HepG2 (cell line): ENCODE results near the gene WNT4. TPM values are rescaled to one million over a fixed set of nuclear protein-coding genes. Genes with fewer than 3 reads are reported as not detected.

Experiments used
- ATAC-seq: fragments of 200-7000 bp; cut with Tn5 transposase; 3 replicates; pipeline ENCODE4 v1.9.1; 2020; ENCODE audit warnings: mild to moderate bottlenecking, moderate library complexity
- BruUV-seq: library from RNA; stranded (reverse); fragments of 400-500 nt; replicated peaks from 2 replicates; lab custom pipeline; 2021; lab: Mats Ljungman, UMichigan
- CTCF ChIA-PET: fragments of 300-600 bp; formaldehyde crosslinking; extraction: SDS; loops from one replicate; lab custom pipeline; 2021; ENCODE audit warnings: low total read pairs, inconsistent platforms, low intra/inter-chr PET ratio; lab: Yijun Ruan, JAX
- POLR2A ChIA-PET: fragments of 350-600 bp; sonication (Branson Sonifier 250); formaldehyde crosslinking; loops from one replicate; lab custom pipeline; 2020; ENCODE audit warnings: antibody characterized with exemption, inconsistent platforms; lab: Yijun Ruan, JAX
- DNase-seq: peaks from one replicate; pipeline ENCODE4 v3.0.0-alpha.2; 2015; ENCODE audit warnings: low spot score
- FAIRE-seq: peaks from 3 replicates; lab custom pipeline; 2011; peaks lifted over from hg19 to GRCh38; lab: Jason Lieb, UNC
- H2AFZ ChIP-seq: one replicate; pipeline ENCODE4 v1.6.1; 2011; ENCODE audit warnings: low read length, inconsistent platforms
- H3K27ac ChIP-seq: fragments of 300-600 bp; 3 replicates; pipeline ENCODE4 v1.8.0; 2011; ENCODE audit warnings: mixed run types, mild to moderate bottlenecking, mixed read lengths, low read length, inconsistent platforms; ENCODE audit not compliant: insufficient read depth; ENCODE audit errors: extremely low read length
- H3K27me3 ChIP-seq, 2 experiments: fragments of 200-600 bp in 1 of 2; 2 replicates in 1 of 2; 3 replicates in 1 of 2; pipeline versions ENCODE4 v1.6.0 to v1.8.0; 2011; ENCODE audit warnings: low read length in 2 of 2, mild to moderate bottlenecking in 2 of 2, moderate library complexity in 2 of 2, inconsistent platforms in 1 of 2; ENCODE audit not compliant: insufficient read depth in 2 of 2, control insufficient read depth in 1 of 2
- H3K36me3 ChIP-seq, 2 experiments: fragments of 200-600 bp in 1 of 2; replicated peaks in 1 of 2; 2 replicates in 1 of 2; 3 replicates in 1 of 2; pipeline versions ENCODE4 v1.5.1 to v1.8.0; 2011; ENCODE audit warnings: low read length in 2 of 2, inconsistent platforms in 1 of 2; ENCODE audit not compliant: insufficient read depth in 2 of 2, control insufficient read depth in 1 of 2
- H3K4me1 ChIP-seq: 2 replicates; pipeline ENCODE4 v1.5.1; 2012; ENCODE audit warnings: low read length, inconsistent platforms; ENCODE audit not compliant: insufficient read depth
- H3K4me2 ChIP-seq: 2 replicates; pipeline ENCODE4 v1.6.0; 2011; ENCODE audit warnings: low read depth, low read length, inconsistent platforms
- H3K4me3 ChIP-seq, 3 experiments: fragments of 200-600 bp in 1 of 3; sonication (generic), shearing (Covaris generic) in 1 of 3; replicated peaks in 1 of 3; 2 replicates each; pipeline ENCODE4 v1.5.1; 2011 to 2016; ENCODE audit warnings: low read length in 3 of 3, inconsistent platforms in 2 of 3, low read depth in 2 of 3, mild to moderate bottlenecking in 2 of 3, control low read depth in 1 of 3, mixed read lengths in 1 of 3; ENCODE audit not compliant: insufficient read depth in 1 of 3
- H3K79me2 ChIP-seq: one replicate; pipeline ENCODE4 v1.6.1; 2011; ENCODE audit warnings: low read length, inconsistent platforms; ENCODE audit not compliant: insufficient read depth
- H3K9ac ChIP-seq: 2 replicates; pipeline ENCODE4 v1.6.0; 2011; ENCODE audit warnings: mild to moderate bottlenecking, low read depth, low read length, inconsistent platforms; ENCODE audit not compliant: insufficient read depth
- H3K9me3 ChIP-seq: 2 replicates; pipeline ENCODE4 v1.5.1; 2012; ENCODE audit warnings: mild to moderate bottlenecking, low read length
- H4K20me1 ChIP-seq: 2 replicates; pipeline ENCODE4 v1.6.0; 2011; ENCODE audit warnings: inconsistent platforms, mild to moderate bottlenecking, low read length, moderate library complexity; ENCODE audit not compliant: insufficient read depth
- DR1 ChIP-seq: sonication (generic); formaldehyde crosslinking; IDR thresholded peaks from 2 replicates; pipeline ENCODE4 v1.8.0; 2021; ENCODE audit warnings: mild to moderate bottlenecking, missing genetic modification reagents, inconsistent platforms
- ETV5 ChIP-seq: IDR thresholded peaks from 2 replicates; pipeline ENCODE4 v1.6.1; 2018; ENCODE audit warnings: missing biosample characterization, missing genetic modification reagents, inconsistent platforms, borderline replicate concordance
- FOXK1 ChIP-seq: sonication (generic); formaldehyde crosslinking; IDR thresholded peaks from 2 replicates; pipeline ENCODE4 v1.4.0; 2020; ENCODE audit warnings: low read depth, missing genetic modification reagents, borderline replicate concordance
- GATAD1 ChIP-seq: IDR thresholded peaks from 2 replicates; pipeline ENCODE4 v1.6.1; 2016; ENCODE audit warnings: missing genetic modification reagents, missing compliant biosample characterization
- HOXA3 ChIP-seq: sonication (generic); formaldehyde crosslinking; IDR thresholded peaks from 2 replicates; pipeline ENCODE4 v1.5.0; 2020; ENCODE audit warnings: missing genetic modification reagents
- IKZF1 ChIP-seq: fragments of 450-650 bp; IDR thresholded peaks from 2 replicates; pipeline ENCODE4 v1.7.1; 2016
- NR2F6 ChIP-seq, 2 experiments: IDR thresholded peaks; 2 replicates each; pipeline ENCODE4 v1.6.1; 2016; ENCODE audit warnings: antibody characterized with exemption in 1 of 2, mild to moderate bottlenecking in 1 of 2
- SALL2 ChIP-seq: sonication (generic); formaldehyde crosslinking; IDR thresholded peaks from 2 replicates; pipeline ENCODE4 v1.8.1; 2023; ENCODE audit warnings: mild to moderate bottlenecking, missing genetic modification reagents, inconsistent platforms
- STAT5B ChIP-seq: sonication (generic); formaldehyde crosslinking; IDR thresholded peaks from 2 replicates; pipeline ENCODE4 v1.4.0; 2020; ENCODE audit warnings: missing genetic modification reagents
- ZBTB7B ChIP-seq: sonication (generic); formaldehyde crosslinking; IDR thresholded peaks from 2 replicates; pipeline ENCODE4 v1.4.0; 2020; ENCODE audit warnings: missing genetic modification reagents
- ZFP36L2 ChIP-seq: sonication (generic); formaldehyde crosslinking; IDR thresholded peaks from 2 replicates; pipeline ENCODE4 v1.4.0; 2020; ENCODE audit warnings: missing genetic modification reagents
- ZNF768 ChIP-seq: sonication (generic); formaldehyde crosslinking; IDR thresholded peaks from 2 replicates; pipeline ENCODE4 v1.4.0; 2020; ENCODE audit warnings: missing genetic modification reagents
- ZNF792 ChIP-seq: IDR thresholded peaks from 2 replicates; pipeline ENCODE4 v1.6.1; 2016
- ZSCAN22 ChIP-seq: sonication (generic); formaldehyde crosslinking; IDR thresholded peaks from 2 replicates; pipeline ENCODE4 v1.4.0; 2020; ENCODE audit warnings: mild to moderate bottlenecking, missing genetic modification reagents
- WGBS: methylation state at CpG from one replicate; pipeline ENCODE4 v1.1.6; 2017; ENCODE audit warnings: low lambda C conversion rate; 5-methylcytosine and 5-hydroxymethylcytosine counted together
- in situ Hi-C: cut with HindIII; loops from 2 replicates; pipeline ENCODE4 v1.10.0; 2017; ENCODE audit warnings: low pct_unique_long_range_greater_than_20kb; ENCODE audit not compliant: extremely low pct_ligation_motif_present
- intact Hi-C: fragments of 100-400 bp; cut with micrococcal nuclease; formaldehyde crosslinking; loops from one replicate; pipeline ENCODE4 v1.10.0; 2022; ENCODE audit not compliant: unreplicated experiment
- polyA plus RNA-seq, 8 experiments: library from polyadenylated mRNA; depleted of rRNA in 3 of 8; stranded (reverse) in 7 of 8; unstranded in 1 of 8; fragments of >200 nt; fragmentation: Illumina TruSeq in 4 of 8; extraction: Trizol in 4 of 8; gene quantifications; 2 replicates each; pipeline versions ENCODE4 v1.2.1 to v1.2.3, GENCODE V29; 2011 to 2016; ENCODE audit warnings: low read depth in 4 of 8, missing spikeins in 1 of 8, mixed read lengths in 1 of 8; ENCODE audit not compliant: insufficient read depth in 1 of 8
- total RNA-seq, 5 experiments: library from RNA; depleted of rRNA; stranded (reverse); fragments of >200 nt; fragmentation: Illumina TruSeq; extraction: Trizol; gene quantifications; 2 replicates each; pipeline ENCODE4 v1.2.3, GENCODE V29; 2016; ENCODE audit warnings: low read depth in 1 of 5
- TF ChIP-seq, protein P1 (sequence below): sonication (generic); formaldehyde crosslinking; IDR thresholded peaks from 2 replicates; pipeline ENCODE4 v1.4.0; 2020; ENCODE audit warnings: missing genetic modification reagents

WNT4 gene
- total and polyA plus RNA-seq, 2 of the 13 experiments (the other 11 are each of a cell fraction or from before 2014, with no cell fraction given), result not detected

- H3K9me3 ChIP-seq, result no peaks in the 10 kb centered on the region
- WGBS, result 94% methylated on average over 3 of the region's 8 CpGs
- no peaks in the 10 kb centered on the region for H3K79me2 ChIP-seq
- ChIA-PET POLR2A (no interaction called here), CTCF (no interaction called here)
- TF ChIP-seq FOXK1 (CRISPR knock-in tag) (no peak), ZSCAN22 (no peak), ZBTB7B (CRISPR knock-in tag) (no peak), ZNF792 (CRISPR knock-in tag) (no peak), STAT5B (CRISPR knock-in tag) (no peak), NR2F6 (IDR thresholded peaks at IDR 0.05) (no peak), NR2F6 (CRISPR knock-in tag; IDR thresholded peaks at IDR 0.05) (no peak), ETV5 (no peak), ZFP36L2 (no peak), HOXA3 (CRISPR knock-in tag) (no peak), SALL2 (CRISPR knock-in tag) (no peak), GATAD1 (CRISPR knock-in tag) (no peak), ZNF768 (CRISPR knock-in tag) (no peak), DR1 (no peak), IKZF1 (no peak)
- TF ChIP-seq, protein P1, sequence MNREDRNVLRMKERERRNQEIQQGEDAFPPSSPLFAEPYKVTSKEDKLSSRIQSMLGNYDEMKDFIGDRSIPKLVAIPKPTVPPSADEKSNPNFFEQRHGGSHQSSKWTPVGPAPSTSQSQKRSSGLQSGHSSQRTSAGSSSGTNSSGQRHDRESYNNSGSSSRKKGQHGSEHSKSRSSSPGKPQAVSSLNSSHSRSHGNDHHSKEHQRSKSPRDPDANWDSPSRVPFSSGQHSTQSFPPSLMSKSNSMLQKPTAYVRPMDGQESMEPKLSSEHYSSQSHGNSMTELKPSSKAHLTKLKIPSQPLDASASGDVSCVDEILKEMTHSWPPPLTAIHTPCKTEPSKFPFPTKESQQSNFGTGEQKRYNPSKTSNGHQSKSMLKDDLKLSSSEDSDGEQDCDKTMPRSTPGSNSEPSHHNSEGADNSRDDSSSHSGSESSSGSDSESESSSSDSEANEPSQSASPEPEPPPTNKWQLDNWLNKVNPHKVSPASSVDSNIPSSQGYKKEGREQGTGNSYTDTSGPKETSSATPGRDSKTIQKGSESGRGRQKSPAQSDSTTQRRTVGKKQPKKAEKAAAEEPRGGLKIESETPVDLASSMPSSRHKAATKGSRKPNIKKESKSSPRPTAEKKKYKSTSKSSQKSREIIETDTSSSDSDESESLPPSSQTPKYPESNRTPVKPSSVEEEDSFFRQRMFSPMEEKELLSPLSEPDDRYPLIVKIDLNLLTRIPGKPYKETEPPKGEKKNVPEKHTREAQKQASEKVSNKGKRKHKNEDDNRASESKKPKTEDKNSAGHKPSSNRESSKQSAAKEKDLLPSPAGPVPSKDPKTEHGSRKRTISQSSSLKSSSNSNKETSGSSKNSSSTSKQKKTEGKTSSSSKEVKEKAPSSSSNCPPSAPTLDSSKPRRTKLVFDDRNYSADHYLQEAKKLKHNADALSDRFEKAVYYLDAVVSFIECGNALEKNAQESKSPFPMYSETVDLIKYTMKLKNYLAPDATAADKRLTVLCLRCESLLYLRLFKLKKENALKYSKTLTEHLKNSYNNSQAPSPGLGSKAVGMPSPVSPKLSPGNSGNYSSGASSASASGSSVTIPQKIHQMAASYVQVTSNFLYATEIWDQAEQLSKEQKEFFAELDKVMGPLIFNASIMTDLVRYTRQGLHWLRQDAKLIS, result no peak
- no peak overlapping the region for H3K4me2 ChIP-seq
- H3K27me3 ChIP-seq, result no peaks in the 10 kb centered on the region
- H2AFZ ChIP-seq, result no peak overlapping the region
- H3K27ac ChIP-seq, result no peak overlapping the region
- no peak overlapping the region for H3K9ac ChIP-seq
- no TSS peak for BruUV-seq
- no peak for FAIRE-seq
- H3K36me3 ChIP-seq, result peaks cover 0 to 1% of the 10 kb centered on the region in 2 experiments; a peak in 2 of 5 replicates
- no peaks in the 10 kb centered on the region for H3K4me1 ChIP-seq
- no peak for DNase-seq
- H3K4me3 ChIP-seq, result no peak overlapping the region
- in situ Hi-C loops (no loop called here), intact Hi-C loops (no loop called here)
- no peak for ATAC-seq
- peaks cover 5% of the 10 kb centered on the region; the same call in 1 of the 2 replicates for H4K20me1 ChIP-seq
These were observed 24.5 kb downstream of the WNT4 start for GRCh38 chr1:22118291-22118992.
